ENCODE data around the gene VPS13D. TPM values are rescaled to one million over a fixed set of nuclear protein-coding genes. Genes with fewer than 3 reads are reported as not detected.
A peak's percentile ranks its signal among the peaks of the same experiment; 100 is the strongest.

VPS13D gene, protein sequence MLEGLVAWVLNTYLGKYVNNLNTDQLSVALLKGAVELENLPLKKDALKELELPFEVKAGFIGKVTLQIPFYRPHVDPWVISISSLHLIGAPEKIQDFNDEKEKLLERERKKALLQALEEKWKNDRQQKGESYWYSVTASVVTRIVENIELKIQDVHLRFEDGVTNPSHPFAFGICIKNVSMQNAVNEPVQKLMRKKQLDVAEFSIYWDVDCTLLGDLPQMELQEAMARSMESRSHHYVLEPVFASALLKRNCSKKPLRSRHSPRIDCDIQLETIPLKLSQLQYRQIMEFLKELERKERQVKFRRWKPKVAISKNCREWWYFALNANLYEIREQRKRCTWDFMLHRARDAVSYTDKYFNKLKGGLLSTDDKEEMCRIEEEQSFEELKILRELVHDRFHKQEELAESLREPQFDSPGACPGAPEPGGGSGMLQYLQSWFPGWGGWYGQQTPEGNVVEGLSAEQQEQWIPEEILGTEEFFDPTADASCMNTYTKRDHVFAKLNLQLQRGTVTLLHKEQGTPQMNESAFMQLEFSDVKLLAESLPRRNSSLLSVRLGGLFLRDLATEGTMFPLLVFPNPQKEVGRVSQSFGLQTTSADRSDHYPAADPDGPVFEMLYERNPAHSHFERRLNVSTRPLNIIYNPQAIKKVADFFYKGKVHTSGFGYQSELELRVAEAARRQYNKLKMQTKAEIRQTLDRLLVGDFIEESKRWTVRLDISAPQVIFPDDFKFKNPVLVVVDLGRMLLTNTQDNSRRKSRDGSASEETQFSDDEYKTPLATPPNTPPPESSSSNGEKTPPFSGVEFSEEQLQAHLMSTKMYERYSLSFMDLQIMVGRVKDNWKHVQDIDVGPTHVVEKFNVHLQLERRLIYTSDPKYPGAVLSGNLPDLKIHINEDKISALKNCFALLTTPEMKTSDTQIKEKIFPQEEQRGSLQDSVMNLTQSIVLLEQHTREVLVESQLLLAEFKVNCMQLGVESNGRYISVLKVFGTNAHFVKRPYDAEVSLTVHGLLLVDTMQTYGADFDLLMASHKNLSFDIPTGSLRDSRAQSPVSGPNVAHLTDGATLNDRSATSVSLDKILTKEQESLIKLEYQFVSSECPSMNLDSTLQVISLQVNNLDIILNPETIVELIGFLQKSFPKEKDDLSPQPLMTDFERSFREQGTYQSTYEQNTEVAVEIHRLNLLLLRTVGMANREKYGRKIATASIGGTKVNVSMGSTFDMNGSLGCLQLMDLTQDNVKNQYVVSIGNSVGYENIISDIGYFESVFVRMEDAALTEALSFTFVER (N-terminal part only)
- 13.6 and 15.0 TPM in 2 replicates for total RNA-seq (2014; rRNA removed; shearing (Covaris generic))

DNA sequence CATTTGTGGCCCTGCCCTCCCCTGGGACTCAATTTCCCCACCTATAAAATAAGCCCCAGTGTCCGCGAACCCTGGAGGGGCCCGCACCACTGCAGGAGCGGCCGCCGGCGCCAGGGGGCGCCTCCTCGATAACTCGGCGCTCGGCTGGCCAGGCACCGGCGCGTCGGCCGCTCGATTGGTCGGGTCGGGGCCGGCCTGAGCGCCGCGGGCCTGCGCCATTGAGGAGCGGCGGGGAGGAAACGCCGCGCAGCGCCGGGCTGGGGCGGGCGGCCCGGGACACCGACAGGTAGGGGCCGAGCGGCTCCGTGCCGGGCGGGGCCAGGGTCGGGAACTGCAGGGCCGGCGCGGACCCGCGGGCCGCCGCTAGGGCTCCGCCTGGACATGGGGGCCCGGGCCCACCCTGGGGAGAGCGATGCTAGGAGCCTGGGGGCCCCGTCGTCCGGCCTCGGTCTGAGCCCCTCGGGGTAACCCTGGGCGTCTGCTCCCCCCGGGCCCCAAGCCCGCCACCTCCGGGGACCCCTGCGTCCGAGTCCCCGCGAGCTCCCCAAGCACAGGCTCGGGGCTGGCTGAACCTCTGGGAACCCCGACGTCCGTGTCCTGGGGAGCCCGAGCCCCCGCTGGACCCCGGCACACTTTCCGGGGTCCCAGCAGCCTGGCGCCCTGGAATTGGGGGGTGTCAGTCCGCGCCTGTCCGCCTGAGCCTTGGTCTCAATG lies at the start of gene VPS13D:
TSS of gene VPS13D (plus strand) at position 196 of the 714 bp plus-strand sequence. CDS start 4,237 bp downstream, outside the sequence.
- peak; percentile 76 for DNase-seq (ENCODE audit: low read depth)

DNA sequence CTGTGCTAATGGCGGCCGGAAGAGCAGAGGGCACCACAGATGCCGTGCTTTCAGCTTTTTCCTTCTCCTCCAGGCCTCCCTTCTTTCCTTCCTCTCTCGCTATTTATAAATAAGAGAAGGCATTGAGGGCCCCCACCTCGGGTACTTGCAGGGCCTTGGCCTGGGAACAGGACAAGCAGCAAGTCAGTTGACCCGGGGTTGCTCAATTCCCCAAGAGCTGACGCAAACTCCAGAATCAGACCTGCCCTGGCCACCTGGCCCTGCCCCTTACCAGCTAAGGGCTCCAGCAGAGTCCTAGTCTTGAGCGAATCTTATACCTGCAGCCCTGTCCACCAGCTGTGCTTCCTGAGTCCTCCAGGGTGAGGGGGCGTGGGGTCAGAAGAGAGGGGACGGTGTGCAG lies 49.5 kb upstream of the VPS13D start:
- DNase-seq (ENCODE audit: low read depth) = no peak

DNA sequence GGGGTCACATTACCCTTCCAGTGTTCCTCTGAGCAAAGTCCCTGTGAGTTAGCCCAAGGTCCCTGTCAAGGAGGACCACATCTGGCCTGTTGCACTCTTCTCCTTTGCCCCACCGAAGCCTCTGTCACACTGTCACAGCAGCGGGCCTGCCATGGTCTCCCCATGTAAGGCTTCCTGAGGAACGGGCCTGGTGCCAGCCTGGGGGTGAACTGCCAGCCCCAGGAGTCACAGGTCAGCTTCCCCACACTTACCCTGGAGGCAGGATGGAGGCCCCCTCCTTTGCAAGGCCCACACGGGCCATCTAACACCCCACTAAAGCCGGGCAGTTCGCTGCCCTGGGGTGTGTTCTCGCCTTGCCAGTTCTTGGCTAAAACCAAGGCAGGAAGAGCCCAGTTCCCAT lies 48.9 kb upstream of the VPS13D start:
- no peak for DNase-seq (ENCODE audit: low read depth)

DNA sequence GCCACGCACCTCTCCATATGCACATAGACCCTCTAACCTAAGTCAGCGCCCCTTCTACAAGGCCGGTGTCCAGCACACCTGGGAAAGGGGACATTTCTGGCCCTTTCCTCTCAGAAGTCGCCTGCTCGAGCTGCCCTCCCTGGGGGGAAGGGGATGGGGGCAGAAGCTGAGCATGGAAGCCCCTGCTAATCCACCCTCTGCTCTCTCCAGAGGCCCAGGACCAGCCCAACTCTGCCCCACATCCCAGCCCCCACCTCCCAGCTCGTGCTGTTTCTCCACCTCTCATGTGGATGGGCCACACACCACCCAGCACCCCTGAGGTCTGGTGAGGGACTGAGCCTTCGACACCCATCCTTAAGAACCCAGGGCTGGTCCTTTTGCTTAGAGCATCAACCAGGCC lies 48.3 kb upstream of the VPS13D start:
- DNase-seq (ENCODE audit: low read depth) = no peak

DNA sequence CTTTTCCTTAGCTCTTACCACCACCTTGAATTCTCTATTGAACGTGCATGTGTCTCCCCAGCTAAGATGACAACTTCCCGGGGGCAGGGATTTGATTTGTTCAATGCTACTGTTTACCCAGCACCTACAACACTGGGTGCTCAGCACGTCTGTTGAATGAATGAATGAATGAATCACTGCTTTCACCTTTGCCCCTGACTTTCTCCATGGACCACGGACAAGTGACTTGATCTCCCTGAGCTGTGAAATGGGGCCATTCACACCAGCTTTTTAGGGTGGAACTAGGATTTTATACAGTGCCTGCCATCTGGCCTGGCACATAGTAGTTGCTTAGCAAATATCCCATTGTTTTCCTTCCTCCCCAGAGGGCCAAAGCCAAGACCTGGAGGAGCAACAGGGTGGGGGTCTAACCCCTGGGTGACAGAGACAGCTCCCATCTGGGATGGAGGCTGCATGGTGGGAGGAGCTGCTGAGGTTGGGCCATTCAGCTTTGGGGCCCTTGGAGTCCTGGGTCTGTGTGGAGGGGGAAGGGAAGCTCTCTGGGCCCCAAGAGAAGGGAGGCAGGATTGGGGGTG lies 47.3 kb upstream of the VPS13D start:
- no peak for DNase-seq (ENCODE audit: low read depth)

DNA sequence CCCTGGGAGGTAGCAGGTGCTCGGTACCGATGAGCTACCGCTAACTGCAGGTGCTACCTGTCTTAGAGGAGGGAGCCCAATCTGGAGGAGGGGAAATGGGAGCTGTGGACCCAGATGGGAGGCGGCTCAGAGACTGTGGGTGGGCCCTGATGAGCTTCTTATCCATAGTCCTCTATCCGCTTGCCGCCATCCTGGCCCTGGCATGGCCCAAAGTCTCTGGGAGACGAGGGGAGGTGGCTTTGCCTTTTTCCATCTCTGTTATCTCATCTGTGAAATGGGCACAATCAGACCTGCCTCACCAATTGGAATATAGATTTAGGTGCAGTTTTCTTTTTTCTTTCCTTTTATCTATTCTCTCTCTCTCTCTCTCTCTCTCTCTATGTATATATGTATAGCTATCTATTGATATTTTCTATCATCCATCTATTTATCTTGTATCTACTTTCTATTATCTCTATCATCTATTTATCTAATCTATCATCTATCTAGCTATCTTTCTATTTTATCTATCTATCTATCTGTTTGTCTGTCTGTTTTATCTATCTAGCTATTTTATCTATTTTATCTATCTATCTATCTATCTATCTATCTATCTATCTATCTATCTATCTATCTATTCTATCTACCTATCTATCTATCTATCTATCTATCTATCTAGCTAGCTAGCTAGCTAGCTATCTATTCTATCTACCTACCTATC lies 46.6 kb upstream of the VPS13D start:
- no peak for DNase-seq (ENCODE audit: low read depth)

DNA sequence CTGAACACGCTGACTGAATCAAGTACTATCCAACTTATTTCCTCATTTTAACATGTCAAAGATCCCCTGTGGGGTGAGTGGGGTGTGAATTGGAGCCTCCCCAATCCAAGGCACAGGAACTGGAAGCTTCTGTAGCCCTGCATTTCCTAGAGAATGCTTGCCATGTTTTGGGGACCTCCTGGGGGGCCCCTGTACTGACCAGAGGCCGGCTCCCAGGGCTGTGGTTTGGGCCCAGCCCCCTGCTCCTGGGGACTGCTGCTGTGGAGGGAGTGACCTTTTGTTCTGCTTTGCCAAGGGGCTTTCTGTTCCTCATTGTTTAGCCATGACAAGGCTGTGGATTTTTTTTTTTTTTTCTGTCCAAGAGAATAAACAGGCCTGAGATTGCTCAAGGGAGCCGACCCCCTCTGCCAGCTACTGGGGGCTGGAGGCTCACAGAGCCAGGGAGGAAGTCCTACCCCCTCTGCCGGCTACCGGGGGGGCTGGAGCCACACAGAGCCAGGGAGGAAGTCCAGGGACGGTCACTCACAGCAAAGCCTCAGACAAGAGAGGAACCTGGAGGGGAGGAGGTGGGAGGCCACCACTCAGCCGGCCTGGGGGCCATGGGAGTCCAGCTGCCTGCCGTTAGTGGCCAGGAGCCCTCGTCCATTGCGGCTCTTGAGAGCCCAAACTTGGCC lies 45.7 kb upstream of the VPS13D start:
- peak; percentile 14 for DNase-seq (ENCODE audit: low read depth)

DNA sequence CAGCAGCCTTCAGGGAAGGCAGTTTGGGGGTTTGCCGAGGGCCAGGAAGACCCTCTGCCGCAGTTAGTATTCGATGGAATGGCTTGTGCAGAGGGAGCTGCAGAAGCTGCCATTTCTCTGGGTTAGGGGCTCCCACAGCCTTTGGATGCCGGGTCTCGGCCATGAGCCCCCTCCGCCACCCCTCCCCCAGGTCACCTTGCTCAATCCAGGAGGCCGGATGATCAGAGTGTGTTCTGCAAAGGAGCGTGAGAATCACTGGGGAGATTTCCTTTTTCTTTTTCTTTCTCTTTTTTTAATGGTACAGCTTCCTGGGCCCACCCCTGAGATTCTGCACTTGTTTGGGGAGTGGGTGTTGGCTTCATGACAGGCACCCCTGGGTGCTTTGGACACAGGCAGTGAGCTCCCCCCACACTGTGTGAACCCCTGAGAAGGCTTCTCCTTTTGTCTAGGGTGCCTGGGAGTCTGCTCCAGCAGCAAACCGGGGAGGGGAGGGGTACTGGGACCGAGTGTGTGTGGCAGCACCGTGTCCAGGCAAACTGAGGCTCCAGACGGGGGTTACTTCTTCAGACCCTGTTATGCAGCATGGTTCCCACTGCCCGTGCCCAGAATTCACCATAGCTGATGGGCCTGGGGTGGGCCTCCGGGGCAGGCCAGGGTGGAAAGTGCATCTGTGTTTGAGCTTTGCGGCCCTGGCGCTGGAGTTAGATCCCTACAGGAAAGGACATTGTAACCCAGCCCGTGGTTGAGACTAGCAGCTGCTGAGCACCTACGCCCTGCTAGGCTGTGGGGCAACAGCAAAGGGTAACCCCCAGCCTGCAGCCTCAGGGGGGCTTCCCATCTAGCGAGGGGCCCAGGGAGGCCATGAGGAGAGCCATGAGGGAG lies 44.6 kb upstream of the VPS13D start:
- no peak for DNase-seq (ENCODE audit: low read depth)

DNA sequence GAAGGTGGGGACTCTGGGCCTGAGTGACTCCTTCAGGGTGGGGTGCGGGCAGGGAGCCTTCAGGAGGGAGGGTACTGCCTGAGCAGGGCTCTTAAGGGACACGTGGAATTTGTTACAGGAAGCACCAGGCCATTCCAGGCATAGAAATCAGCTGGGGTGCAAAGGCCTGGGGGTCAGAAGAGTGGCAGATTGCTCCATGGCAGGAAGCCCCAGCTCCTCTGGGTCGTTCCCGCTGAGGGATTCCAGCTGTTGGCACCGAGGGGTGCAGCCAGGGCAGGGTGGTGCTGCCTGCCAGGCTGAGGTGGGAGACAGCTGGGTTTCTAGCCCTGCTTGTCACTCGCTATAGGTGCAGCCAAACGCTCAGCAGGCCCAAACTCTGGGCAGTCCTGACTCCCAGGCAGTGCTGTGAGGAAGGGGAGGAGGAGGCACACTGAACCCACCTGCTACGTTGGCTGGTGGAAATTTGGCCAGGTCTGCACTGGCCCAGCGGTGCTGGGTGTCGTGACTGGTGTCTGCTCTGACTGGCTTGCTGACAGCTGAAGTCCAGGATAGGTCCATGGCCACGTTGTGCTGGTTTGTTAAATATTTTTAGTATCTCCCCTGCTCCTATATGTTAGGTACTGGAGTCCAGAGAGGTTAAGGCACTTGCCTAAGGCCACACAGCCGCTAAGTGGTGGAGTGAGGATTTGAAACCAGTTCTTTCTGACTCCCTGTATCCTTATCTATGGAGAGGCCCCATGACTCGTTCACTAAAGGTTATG lies 43.7 kb upstream of the VPS13D start:
- DNase-seq (ENCODE audit: low read depth) = no peak

DNA sequence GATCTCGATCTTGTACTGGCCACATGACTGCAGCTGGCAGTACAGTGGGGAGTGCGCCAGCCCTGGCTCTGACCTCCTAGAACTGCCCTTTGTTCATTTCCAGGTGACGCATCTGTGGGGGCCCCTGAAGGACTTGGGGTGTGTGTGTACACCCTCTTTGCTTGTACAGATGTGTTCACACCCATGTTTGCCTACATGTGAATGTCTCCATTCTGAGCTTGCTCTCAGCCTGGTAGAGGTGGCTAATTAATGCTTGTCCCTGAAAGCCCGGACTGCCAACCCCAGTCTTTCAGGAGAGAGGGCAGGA lies 43.2 kb upstream of the VPS13D start:
- no peak for DNase-seq (ENCODE audit: low read depth)

DNA sequence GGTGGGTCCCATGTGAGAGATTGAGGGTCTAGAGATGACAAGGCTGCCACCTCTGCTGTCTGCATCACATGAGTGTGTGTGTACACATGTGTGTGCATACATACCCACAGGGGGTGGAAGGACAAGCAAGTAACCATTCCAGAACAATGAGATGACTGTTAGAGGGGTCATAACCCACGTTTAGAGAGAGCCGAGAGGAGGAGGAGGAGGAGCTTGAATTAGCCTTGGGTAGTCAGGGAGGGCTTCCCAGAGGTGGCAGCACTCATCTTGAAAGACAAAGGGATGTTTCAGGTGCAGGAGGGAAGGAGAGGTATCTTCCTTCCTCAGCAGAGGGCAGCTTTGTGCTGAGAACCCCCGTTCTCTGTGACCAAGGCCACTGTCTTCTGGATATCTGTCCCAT lies 41.7 kb upstream of the VPS13D start:
- DNase-seq (ENCODE audit: low read depth) = no peak

DNA sequence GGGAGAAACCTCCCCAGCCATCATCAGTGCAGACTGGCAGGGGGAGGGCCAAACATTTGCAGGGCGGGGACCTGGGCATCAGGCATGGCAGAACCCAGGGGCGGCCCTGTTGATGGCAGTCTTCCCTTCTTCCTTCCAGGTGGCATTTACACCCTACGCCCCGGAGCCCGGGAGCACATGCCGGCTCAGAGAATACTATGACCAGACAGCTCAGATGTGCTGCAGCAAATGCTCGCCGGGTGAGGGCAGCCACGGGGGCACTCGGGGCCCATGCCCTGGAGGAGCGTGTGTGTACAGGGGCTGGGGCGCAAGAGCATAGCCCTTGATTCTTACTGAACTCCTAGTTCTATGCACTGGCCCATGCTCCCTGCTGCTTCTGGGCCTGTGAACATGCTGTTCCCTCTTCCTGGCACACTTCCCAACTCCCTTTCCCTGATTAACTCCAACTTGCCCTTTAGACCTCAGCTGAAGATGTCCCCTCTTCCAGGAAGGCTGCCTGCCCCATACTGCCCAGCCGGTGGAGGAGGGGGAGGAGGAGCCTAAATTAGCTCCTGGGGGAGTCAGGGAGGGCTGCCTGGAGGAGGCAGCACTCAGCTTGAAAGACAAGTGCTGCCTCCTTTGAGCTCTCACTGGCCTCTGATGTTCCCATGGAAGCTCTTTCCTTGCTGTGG lies 41.0 kb upstream of the VPS13D start:
- DNase-seq (ENCODE audit: low read depth) = no peak

DNA sequence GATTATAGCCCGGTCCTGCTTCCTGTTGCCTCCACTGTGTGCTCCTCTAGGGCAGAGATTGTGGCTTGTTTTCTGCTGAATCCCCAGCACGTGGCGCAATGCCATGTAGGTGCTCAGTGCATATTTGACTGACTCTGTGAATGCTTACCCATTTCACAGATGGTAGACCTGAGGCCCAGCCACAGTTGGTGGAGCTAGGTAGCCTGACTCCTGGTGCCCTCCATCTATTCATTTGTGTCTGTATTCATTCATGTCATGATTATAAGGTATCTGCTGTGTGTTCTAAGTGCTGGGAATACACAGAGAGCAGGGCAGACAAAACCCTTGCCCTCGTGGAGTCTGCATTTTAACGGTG lies 40.5 kb upstream of the VPS13D start:
- no peak for DNase-seq (ENCODE audit: low read depth)

DNA sequence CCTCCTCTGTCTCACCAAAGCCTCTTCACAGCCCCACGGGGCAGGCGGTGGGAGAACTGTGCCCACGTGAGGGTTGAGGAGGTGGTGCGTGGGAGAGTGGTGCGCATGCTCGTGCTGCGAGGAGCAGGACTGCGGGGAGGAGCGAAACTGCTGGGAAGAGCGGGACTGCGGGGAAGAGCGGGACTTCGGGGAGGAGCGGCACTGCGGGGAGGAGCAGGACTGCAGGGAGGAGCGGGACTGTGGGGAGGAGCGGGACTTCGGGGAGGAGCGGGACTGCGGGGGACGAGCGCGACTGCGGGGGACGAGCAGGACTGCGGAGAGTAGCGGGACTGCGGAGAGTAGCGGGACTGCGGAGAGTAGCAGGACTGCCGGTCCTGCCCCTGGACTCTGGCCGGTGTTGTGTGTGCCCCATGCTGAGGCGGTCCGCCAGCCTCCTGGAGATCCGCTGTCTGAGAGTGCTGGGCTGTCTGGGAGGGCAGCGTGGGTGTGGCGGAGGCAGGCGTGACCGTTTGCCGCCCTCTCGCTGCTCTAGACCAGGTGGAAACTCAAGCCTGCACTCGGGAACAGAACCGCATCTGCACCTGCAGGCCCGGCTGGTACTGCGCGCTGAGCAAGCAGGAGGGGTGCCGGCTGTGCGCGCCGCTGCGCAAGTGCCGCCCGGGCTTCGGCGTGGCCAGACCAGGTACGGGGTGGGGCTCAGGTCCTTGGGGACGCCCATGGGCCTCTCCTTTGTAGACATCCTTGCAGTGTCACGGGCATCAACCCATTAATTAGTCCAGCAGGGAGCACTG lies 38.4 kb upstream of the VPS13D start:
- no peak for DNase-seq (ENCODE audit: low read depth)

DNA sequence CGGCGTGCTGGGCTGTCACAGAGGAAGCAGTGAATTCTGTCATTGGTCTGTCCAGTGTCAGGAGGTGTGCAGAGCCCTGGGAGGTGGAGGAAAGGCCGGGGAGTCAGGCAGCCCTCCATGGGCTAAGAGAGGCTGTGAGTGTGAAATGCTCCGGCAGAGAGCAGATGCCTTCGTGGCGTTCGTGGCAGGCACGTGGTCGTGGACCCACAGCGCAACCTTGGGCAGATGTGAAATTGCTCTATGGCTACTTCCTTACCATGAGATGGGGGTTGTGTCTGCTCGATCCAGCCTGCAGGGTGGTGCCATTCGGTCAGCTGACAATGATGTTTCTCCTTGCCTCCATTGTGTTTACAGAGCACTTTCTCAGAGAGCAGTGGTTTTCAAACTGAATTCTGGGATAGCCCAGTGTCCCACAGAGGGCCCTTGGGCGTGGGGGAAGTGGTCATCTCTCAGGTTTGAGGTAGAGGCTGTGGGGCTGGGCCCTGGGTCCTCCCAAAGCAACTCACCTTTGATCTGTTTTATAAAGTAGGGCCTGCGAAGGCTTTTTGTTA lies 35.1 kb upstream of the VPS13D start:
- no peak for DNase-seq (ENCODE audit: low read depth)

DNA sequence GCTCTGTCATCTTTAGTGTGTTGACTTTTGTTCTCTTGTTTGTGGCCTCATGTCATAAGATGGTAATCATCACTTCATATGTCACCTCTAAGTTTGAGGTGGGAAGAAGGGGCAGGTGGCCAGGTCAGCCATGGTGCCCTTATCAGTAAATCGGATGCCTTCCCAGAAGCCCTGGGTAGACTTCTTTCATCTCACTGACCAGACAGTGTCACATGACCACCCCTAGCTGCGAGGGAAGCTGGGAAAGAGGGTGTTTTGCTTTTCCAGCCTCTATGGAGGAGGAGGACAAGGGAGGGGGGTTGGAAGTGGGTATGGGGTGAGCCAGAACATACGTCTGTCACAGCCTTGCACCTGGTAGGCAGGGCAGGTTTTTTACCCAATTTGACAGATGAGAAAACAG lies 34.4 kb upstream of the VPS13D start:
- no peak for DNase-seq (ENCODE audit: low read depth)
